HG02798 (cell line): Measurements from ENCODE around the gene DNAH1.

ENCODE experiments used
- ATAC-seq: cut with Tn5 transposase; IDR thresholded peaks from one replicate; pipeline ENCODE4 v1.9.1; 2021; ENCODE audit warnings: mild to moderate bottlenecking; ENCODE audit not compliant: unreplicated experiment, poor library complexity

DNAH1 gene

DNA sequence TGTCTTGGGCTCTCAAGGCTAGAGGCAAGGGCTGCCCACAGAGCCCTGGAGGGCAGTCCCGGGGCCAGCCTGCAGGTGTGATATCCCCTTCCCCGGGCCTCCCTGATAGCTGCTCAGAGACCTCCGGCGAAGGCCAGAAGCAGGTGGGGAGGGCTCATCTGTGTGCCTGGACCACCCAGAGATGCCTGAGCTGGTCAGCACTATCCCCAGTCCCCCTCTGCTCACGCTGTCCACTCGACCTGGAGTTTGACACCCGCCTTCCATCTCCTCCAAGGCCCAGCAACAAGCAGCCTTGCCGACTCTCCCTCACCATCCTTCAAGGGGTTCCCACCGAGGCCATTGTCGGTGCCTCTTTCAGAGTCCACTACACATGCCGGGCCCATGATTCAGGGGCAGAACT is 39.4 kb downstream of the DNAH1 start:
- no peak for ATAC-seq

- ATAC-seq, result no peak
Measured at GRCh38 chr3:52356126-52356525, 40.0 kb downstream of the DNAH1 start.

- no peak for ATAC-seq
Measured at GRCh38 chr3:52357151-52358080, 41.3 kb downstream of the DNAH1 start.

DNA sequence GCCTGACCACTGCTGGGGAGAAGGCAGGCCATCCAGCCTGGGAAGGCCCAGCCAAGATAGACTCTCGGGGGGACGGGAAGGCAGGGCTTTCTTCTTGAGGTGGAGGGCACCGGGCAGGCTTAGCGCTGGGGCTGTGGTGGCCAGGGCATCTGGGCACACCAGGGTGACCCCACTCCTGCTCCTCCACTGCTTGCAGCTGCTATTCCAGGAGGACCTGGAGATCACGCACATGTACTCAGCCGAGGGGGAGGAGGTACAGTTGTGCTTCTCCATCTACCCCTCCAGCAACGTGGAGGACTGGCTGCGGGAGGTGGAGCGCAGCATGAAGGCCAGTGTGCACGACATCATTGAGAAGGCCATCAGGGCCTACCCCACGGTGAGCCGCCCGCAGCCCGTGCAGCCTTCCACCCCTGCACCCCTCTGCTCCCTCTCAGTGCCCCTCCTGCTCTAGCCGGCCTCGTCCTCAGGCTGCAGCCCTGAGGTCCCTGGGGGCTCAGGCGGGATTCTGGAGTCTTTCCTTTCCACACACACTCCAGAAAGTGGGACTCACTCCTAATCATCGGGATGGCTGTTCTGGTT is 42.3 kb downstream of the DNAH1 start:
- ATAC-seq, result no peak

GRCh38 chr3:52359116-52359855 is 43.2 kb downstream of the DNAH1 start:
- ATAC-seq, result no peak

- no peak for ATAC-seq
Measured at GRCh38 chr3:52361011-52361410, 44.9 kb downstream of the DNAH1 start.

- no peak for ATAC-seq
Measured at GRCh38 chr3:52361454-52361853, 45.3 kb downstream of the DNAH1 start.

DNA sequence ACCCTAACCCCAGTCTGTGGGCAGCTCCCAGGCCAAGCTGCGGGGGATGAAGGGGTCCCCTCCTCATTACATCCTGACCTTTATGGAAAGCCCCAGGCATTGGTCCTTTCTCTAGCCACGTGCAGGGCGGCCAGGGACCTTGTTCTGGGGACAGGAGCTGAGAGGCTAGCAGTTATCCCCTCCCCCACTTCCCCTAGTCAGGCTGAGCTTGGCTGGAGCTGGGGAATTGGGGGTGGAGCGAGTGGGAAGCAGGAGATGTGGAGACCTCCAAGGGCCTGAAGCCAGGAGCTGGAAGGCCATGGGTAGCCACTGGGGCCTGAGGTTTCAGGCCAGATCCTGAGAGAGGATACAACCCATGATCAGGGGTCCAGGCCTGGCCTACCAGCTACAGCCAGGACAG is 45.8 kb downstream of the DNAH1 start:
- no peak for ATAC-seq

DNA sequence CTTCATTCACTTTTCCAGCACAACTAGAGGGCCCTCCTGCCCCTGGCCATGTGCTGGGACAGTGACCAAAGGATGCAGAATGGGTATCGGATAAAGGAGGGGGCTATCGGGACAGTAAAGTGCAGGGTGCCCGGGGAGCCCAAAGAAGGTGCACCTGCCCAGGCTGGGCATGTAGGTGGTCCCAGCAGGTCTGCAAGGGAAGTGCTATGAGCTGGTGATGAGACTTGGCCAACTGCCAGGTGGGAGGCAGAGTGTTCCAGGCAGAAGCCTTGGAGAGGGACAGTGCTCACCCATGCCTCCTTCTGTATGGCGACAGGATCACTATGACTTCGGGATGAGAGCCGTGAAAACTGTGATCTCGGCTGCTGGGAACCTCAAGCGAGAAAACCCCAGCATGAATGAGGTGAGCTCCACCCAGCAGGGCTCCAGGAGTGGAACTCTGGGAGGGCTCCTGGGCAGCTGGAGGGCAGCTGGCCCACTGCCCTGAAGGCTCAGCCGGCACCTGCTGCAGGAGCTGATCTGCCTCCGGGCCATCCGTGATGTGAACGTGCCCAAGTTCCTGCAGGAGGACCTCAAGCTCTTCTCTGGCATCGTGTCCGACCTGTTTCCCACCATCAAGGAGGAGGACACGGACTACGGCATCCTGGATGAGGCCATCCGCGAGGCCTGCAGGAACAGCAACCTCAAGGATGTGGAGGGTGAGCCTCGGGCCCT is 48.4 kb downstream of the DNAH1 start:
- no peak for ATAC-seq

DNA sequence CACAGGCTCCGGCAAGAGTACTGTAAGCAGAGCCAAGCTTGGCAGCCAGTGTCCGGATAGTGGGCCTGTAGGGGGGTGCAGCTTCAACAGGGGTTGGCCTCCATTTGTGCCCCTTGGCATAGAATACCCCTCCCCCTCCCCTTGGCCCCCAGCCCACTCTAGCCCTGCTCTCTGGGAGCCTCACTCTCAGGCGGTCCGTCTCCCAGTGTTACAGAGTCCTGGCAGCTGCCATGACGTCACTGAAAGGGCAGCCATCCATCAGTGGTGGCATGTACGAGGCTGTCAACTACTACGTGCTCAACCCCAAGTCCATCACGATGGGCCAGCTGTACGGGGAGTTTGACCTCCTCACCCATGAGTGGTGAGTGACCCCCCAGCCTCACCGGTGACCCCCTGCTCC is 50.4 kb downstream of the DNAH1 start:
- no peak for ATAC-seq

DNA sequence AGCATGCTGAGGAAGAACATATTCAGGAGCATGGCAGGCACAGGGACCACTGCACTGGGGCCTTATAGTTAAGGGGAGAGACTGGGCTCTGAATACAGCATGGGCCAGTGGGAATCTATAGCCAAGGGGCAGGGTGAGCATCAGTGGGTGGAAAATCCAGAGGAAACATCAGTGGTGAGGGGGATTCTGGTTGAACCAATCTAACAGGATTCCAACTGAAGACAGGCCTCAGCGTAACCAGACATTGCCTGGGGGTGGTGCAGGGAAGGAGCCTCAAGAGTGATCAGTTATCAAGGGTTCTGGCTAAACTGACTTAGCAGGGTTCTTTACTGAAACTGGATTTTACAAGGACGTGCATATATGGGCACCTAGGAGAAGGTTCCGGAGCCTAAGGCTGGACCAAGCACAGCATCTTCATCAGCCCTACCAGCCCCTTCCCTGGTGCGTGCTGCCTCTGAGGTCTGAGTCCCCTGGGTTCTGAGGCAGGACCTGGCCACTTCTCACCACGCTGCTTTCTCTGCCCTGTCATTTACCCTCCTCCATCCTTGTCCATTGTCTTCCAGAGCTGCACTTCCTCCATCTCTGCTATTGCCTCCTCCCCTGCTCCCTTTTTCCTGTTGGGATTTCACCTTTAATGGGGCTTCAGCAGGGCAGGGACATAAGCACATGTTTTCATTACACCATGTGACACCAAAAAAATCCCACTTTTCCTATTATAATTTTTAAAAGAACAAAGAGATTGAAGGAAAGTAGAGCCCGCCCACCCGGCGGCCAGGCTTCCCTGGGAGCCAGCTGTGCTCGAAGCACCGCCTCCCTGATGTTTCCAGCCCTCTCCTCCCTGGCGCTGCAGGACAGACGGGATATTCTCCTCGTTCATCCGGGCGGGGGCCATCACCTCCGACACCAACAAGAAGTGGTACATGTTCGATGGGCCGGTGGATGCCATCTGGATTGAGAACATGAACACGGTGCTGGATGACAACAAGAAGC is 52.1 kb downstream of the DNAH1 start:
- no peak for ATAC-seq

DNA sequence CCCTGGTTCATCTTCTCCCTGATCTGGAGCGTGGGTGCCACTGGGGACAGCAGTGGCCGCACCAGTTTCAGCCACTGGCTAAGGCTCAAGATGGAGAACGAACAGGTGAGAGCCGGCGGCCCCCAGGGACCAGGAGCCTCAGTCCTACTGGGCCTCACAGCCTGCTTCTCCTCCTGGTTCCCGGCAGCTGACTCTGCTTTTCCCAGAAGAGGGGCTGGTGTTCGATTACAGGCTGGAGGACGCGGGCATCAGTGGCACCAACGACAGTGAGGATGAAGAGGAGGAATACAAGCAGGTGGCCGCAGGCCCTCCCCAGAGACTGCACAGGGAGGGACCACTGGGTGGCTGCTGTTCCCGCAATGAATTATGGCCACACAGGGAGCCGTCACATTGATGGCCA is 54.4 kb downstream of the DNAH1 start:
- ATAC-seq, result no peak

DNA sequence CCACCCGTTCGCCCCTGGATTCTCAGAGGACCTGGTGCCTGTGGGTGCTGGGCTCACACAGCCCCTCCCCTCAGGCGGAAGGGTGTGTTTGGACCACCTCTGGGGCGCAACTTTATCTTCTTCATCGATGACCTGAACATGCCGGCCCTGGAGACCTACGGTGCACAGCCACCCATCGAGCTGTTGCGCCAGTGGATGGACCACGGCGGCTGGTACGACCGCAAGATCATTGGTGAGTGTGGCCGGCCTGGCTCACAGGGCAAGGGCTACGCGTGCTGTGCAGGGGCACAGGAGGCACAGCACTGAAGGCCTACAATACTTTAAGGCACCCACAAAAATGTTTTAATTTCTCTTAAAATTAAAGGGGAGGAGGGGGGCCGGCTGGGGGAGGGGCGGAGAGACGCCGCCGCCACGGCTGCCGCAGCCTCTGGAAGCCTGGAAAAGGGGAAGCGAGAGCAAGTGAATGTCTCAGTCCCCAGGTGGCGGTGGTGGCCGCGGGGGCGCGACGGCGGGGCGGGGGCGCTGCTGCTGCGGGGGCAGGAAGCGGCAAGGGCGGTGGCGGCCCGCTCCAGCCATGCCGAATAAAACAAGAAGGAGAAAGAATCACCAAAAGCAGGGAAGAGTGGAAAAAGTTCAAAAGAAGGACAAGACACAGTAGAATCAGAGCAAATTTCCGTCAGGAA is 56.8 kb downstream of the DNAH1 start:
- no peak for ATAC-seq

GRCh38 chr3:52373676-52374075 is 57.6 kb downstream of the DNAH1 start:
- no peak for ATAC-seq

DNA sequence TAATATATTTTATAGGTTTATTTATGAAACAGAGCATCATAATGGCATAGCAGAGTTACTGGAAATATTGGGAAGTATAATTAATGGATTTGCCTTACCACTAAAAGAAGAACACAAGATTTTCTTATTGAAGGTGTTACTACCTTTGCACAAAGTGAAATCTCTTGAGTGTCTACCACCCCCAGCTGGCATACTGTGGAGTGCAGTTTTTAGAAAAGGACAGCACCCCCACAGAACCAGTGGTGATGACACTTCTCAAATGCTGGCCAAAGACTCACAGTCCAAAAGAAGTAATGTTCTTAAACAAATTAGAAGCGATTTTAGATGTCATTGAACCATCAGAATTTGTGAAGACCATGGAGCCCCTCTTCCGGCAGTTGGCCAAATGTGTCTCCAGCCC is 58.1 kb downstream of the DNAH1 start:
- no peak for ATAC-seq

DNA sequence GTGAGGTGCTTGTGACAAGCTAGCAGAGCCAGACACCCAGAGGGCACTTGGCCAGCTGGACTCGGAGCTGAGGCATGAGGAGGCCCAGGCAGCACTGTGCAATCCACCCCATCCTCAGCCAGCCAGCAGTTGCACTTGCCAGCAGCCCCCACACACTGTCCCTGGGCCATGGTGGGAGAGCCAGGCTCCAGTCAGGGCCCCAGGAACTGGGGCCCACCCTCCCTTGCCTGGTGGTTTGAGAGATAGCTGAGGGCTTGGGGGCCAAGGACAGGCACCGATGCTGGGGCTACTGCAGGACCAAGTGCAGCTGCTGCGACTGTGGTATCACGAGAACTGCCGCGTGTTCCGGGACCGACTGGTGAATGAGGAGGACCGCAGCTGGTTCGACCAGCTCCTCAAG is 63.5 kb downstream of the DNAH1 start:
- ATAC-seq, result no peak

DNA sequence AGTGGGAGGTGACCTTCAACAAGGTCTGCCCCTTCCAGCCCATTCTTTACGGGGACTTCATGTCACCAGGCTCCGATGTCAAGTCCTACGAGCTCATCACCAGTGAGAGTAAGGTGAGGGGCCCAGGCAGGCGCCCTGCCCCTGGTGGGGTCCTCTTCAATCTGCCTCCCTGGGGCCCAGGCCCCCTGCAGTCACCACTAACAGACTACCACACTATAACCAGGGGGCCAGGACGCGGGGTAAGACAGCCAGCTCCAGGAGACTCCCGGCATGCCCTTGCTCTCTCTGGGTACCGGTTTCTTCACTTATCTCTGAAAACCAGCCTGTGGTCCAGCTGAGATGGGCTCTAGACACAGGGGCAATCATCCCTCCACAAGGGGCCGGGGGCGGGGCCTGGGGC is 63.9 kb downstream of the DNAH1 start:
- no peak for ATAC-seq

GRCh38 chr3:52381623-52382022 is 65.5 kb downstream of the DNAH1 start:
- no peak for ATAC-seq

GRCh38 chr3:52383446-52383845 is 67.3 kb downstream of the DNAH1 start:
- no peak for ATAC-seq
